ENCODE measurements around the gene MPEG1. TPM values are rescaled to one million over a fixed set of nuclear protein-coding genes. Genes with fewer than 3 reads are reported as not detected.

Gene MPEG1
- total and polyA plus RNA-seq, 2 donors (not counting 1 experiment from before 2014, with no cell fraction given), result not detected

GRCh38 chr11:59226396-59226795 is 13.7 kb upstream of the MPEG1 start:
- Histone ChIP-seq H4K20me1 (ENCODE audit: control insufficient read depth, extremely low read depth, insufficient read depth, low read length) (no peaks in the 10 kb centered on the region), H3K27ac (ENCODE audit: insufficient read depth, low read length) (no peak overlapping the region), H3K4me2 (ENCODE audit: extremely low read depth, insufficient read depth, low read length) (no peak overlapping the region), H3K79me2 (ENCODE audit: control insufficient read depth, insufficient read depth, low read length) (no peaks in the 10 kb centered on the region), H3K9ac (ENCODE audit: insufficient read depth, low read length) (no peak overlapping the region), H3K4me1 (ENCODE audit: control insufficient read depth, extremely low read depth, insufficient read depth, low read length) (peaks cover 9% of the 10 kb centered on the region), H3K4me3 (replicated peaks in 1 of 4; ENCODE audit: control extremely low read depth in 1 of 4, insufficient read depth in 1 of 4, low read depth in 3 of 4, low read length in 4 of 4) (no peak overlapping the region), H3K27me3 (ENCODE audit: control insufficient read depth, insufficient read depth, low read length) (no peaks in the 10 kb centered on the region), H3K9me3 (ENCODE audit: control insufficient read depth, insufficient read depth, low read depth, low read length) (no peaks in the 10 kb centered on the region), H3K36me3 (ENCODE audit: control insufficient read depth, insufficient read depth, low read length) (no peaks in the 10 kb centered on the region), H2AFZ (ENCODE audit: low read length) (no peak overlapping the region)
- no peak for DNase-seq (ENCODE audit: low read depth in 2 of 2)
- no peak for TF ChIP-seq CTCF (conservative IDR thresholded peaks at IDR 0.05 in 1 of 2, IDR thresholded peaks at IDR 0.05 in 1 of 2; ENCODE audit: low read depth in 1 of 2, low read length in 2 of 2)

GRCh38 chr11:59225017-59225416 is 12.3 kb upstream of the MPEG1 start:
- H3K27ac ChIP-seq (ENCODE audit: insufficient read depth, low read length), result no peak overlapping the region
- H3K9me3 ChIP-seq (ENCODE audit: control insufficient read depth, insufficient read depth, low read depth, low read length), result no peaks in the 10 kb centered on the region
- H3K36me3 ChIP-seq (ENCODE audit: control insufficient read depth, insufficient read depth, low read length), result no peaks in the 10 kb centered on the region
- H3K4me2 ChIP-seq (ENCODE audit: extremely low read depth, insufficient read depth, low read length), result no peak overlapping the region
- TF ChIP-seq CTCF (conservative IDR thresholded peaks at IDR 0.05 in 1 of 2, IDR thresholded peaks at IDR 0.05 in 1 of 2; ENCODE audit: low read depth in 1 of 2, low read length in 2 of 2), result no peak
- no peak for TF ChIP-seq EZH2 (IDR thresholded peaks at IDR 0.05; ENCODE audit: low read length, missing control alignments)
- H3K27me3 ChIP-seq (ENCODE audit: control insufficient read depth, insufficient read depth, low read length), result no peaks in the 10 kb centered on the region
- no peaks in the 10 kb centered on the region for H3K79me2 ChIP-seq (ENCODE audit: control insufficient read depth, insufficient read depth, low read length)
- no peak overlapping the region for H3K4me3 ChIP-seq (replicated peaks in 1 of 4; ENCODE audit: control extremely low read depth in 1 of 4, insufficient read depth in 1 of 4, low read depth in 3 of 4, low read length in 4 of 4)
- H2AFZ ChIP-seq (ENCODE audit: low read length), result peak overlapping the region; percentile 50
- no peak for DNase-seq (ENCODE audit: low read depth in 2 of 2)
- H3K4me1 ChIP-seq (ENCODE audit: control insufficient read depth, extremely low read depth, insufficient read depth, low read length), result peaks cover 17% of the 10 kb centered on the region
- H4K20me1 ChIP-seq (ENCODE audit: control insufficient read depth, extremely low read depth, insufficient read depth, low read length), result no peaks in the 10 kb centered on the region
- no peak overlapping the region for H3K9ac ChIP-seq (ENCODE audit: insufficient read depth, low read length)

- peak in 1 of 2 donors; percentile 61 for DNase-seq (ENCODE audit: low read depth in 2 of 2)
- Histone ChIP-seq H3K9me3 (ENCODE audit: control insufficient read depth, insufficient read depth, low read depth, low read length) (no peaks in the 10 kb centered on the region), H2AFZ (ENCODE audit: low read length) (peak overlapping the region; percentile 50), H3K4me3 (replicated peaks in 1 of 4; ENCODE audit: control extremely low read depth in 1 of 4, insufficient read depth in 1 of 4, low read depth in 3 of 4, low read length in 4 of 4) (no peak overlapping the region), H3K4me2 (ENCODE audit: extremely low read depth, insufficient read depth, low read length) (no peak overlapping the region), H3K36me3 (ENCODE audit: control insufficient read depth, insufficient read depth, low read length) (no peaks in the 10 kb centered on the region), H3K9ac (ENCODE audit: insufficient read depth, low read length) (no peak overlapping the region), H3K27me3 (ENCODE audit: control insufficient read depth, insufficient read depth, low read length) (no peaks in the 10 kb centered on the region), H3K79me2 (ENCODE audit: control insufficient read depth, insufficient read depth, low read length) (no peaks in the 10 kb centered on the region), H4K20me1 (ENCODE audit: control insufficient read depth, extremely low read depth, insufficient read depth, low read length) (no peaks in the 10 kb centered on the region), H3K27ac (ENCODE audit: insufficient read depth, low read length) (no peak overlapping the region), H3K4me1 (ENCODE audit: control insufficient read depth, extremely low read depth, insufficient read depth, low read length) (peaks cover 17% of the 10 kb centered on the region)
- TF ChIP-seq CTCF (conservative IDR thresholded peaks at IDR 0.05 in 1 of 2, IDR thresholded peaks at IDR 0.05 in 1 of 2; ENCODE audit: low read depth in 1 of 2, low read length in 2 of 2) (no peak), EZH2 (IDR thresholded peaks at IDR 0.05; ENCODE audit: low read length, missing control alignments) (no peak)
Measured at GRCh38 chr11:59224351-59224928, 11.7 kb upstream of the MPEG1 start.

Data from fibroblast of lung (primary cell).